SK-N-SH (cell line): Measurements from ENCODE around the gene PTPN14. TPM values are rescaled to one million over a fixed set of nuclear protein-coding genes. Genes with fewer than 3 reads are reported as not detected.

Source experiments
- CTCF ChIA-PET: fragments of 300-600, 350-600 bp; formaldehyde crosslinking; extraction: SDS; loops from one replicate; lab custom pipeline; 2021; lab: Yijun Ruan, JAX
- POLR2A ChIA-PET: fragments of 350-600 bp; sonication (Branson Sonifier 250); formaldehyde crosslinking; extraction: SDS; loops from one replicate; lab custom pipeline; 2020; ENCODE audit warnings: antibody characterized with exemption, inconsistent platforms; lab: Yijun Ruan, JAX
- DNase-seq: peaks from one replicate; pipeline ENCODE4 v3.0.0; 2012
- H2AFZ ChIP-seq: fragments of 200-600 bp; sonication (generic); 2 replicates; pipeline ENCODE4 v1.8.1; 2016; ENCODE audit warnings: antibody characterized with exemption, mild to moderate bottlenecking, low read depth
- H3F3A ChIP-seq: fragments of 200-600 bp; sonication (generic); replicated peaks from 2 replicates; pipeline ENCODE3; 2016; ENCODE audit warnings: antibody characterized with exemption, mild to moderate bottlenecking; ENCODE audit not compliant: insufficient read depth
- H3K27ac ChIP-seq, 2 experiments: fragments of 200-500 bp in 1 of 2; fragments of 200-600 bp in 1 of 2; sonication (Bioruptor generic) in 1 of 2; sonication (generic), shearing (Covaris generic) in 1 of 2; 2 replicates each; pipeline versions ENCODE4 v1.5.1 to v1.6.1; 2014 to 2016; ENCODE audit warnings: low read depth in 2 of 2, inconsistent platforms in 1 of 2, low read length in 1 of 2, mild to moderate bottlenecking in 1 of 2, mixed read lengths in 1 of 2
- H3K27me3 ChIP-seq: fragments of 200-600 bp; sonication (generic), shearing (Covaris generic); 2 replicates; pipeline ENCODE4 v1.6.1; 2016; ENCODE audit warnings: mixed run types; ENCODE audit not compliant: insufficient read depth
- H3K36me3 ChIP-seq, 2 experiments: fragments of 200-500 bp in 1 of 2; fragments of 200-600 bp in 1 of 2; sonication (Bioruptor generic) in 1 of 2; sonication (generic) in 1 of 2; replicated peaks in 1 of 2; 2 replicates each; pipeline versions ENCODE3 to v1.5.1; 2014 to 2016; ENCODE audit warnings: low read length in 1 of 2, mild to moderate bottlenecking in 1 of 2; ENCODE audit not compliant: insufficient read depth in 2 of 2, control insufficient read depth in 1 of 2
- H3K4me1 ChIP-seq, 2 experiments: fragments of 200-500 bp in 1 of 2; fragments of 200-600 bp in 1 of 2; sonication (Bioruptor generic) in 1 of 2; sonication (generic), shearing (Covaris generic) in 1 of 2; 2 replicates each; pipeline versions ENCODE4 v1.5.1 to v1.6.1; 2014 to 2016; ENCODE audit warnings: low read depth in 1 of 2, low read length in 1 of 2, mixed run types in 1 of 2; ENCODE audit not compliant: insufficient read depth in 2 of 2, control insufficient read depth in 1 of 2
- H3K4me2 ChIP-seq: fragments of 200-600 bp; sonication (generic), shearing (Covaris generic); 2 replicates; pipeline ENCODE4 v1.6.1; 2017; ENCODE audit warnings: mixed run types
- H3K4me3 ChIP-seq, 2 experiments: fragments of 200-500 bp in 1 of 2; fragments of 200-600 bp in 1 of 2; sonication (Bioruptor generic) in 1 of 2; sonication (generic), shearing (Covaris generic) in 1 of 2; 2 replicates each; pipeline versions ENCODE4 v1.5.1 to v1.8.1; 2014 to 2016; ENCODE audit warnings: low read depth in 2 of 2, inconsistent platforms in 1 of 2, low read length in 1 of 2, mild to moderate bottlenecking in 1 of 2, mixed read lengths in 1 of 2, moderate library complexity in 1 of 2
- H3K79me2 ChIP-seq: fragments of 200-600 bp; sonication (generic); 2 replicates; pipeline ENCODE4 v1.8.1; 2017; ENCODE audit warnings: mild to moderate bottlenecking; ENCODE audit not compliant: insufficient read depth
- H3K9ac ChIP-seq: fragments of 200-600 bp; sonication (generic); 2 replicates; pipeline ENCODE4 v1.6.1; 2017; ENCODE audit warnings: mixed run types
- H3K9me2 ChIP-seq: fragments of 200-600 bp; sonication (generic); 2 replicates; pipeline ENCODE4 v1.6.1; 2017; ENCODE audit warnings: mixed run types
- H3K9me3 ChIP-seq: fragments of 200-600 bp; sonication (generic); 2 replicates; pipeline ENCODE4 v1.6.1; 2017; ENCODE audit warnings: mixed run types, mild to moderate bottlenecking, moderate library complexity
- H4K20me1 ChIP-seq: fragments of 200-600 bp; sonication (generic); 2 replicates; pipeline ENCODE4 v1.6.1; 2017; ENCODE audit warnings: mild to moderate bottlenecking, mixed run types; ENCODE audit not compliant: insufficient read depth
- FOXJ3 ChIP-seq: sonication (generic); formaldehyde crosslinking; IDR thresholded peaks from 2 replicates; pipeline ENCODE4 v1.5.1; 2020; ENCODE audit warnings: mild to moderate bottlenecking, missing genetic modification reagents
- GABPA ChIP-seq: IDR thresholded peaks from 2 replicates; pipeline ENCODE4 v1.4.0; 2012; ENCODE audit warnings: low read depth, mild to moderate bottlenecking
- MEF2A ChIP-seq: IDR thresholded peaks from 2 replicates; pipeline ENCODE4 v1.4.0; 2012; ENCODE audit warnings: low read depth, borderline replicate concordance
- MXI1 ChIP-seq: IDR thresholded peaks from 2 replicates; pipeline ENCODE4 v1.6.1; 2012; ENCODE audit warnings: mild to moderate bottlenecking, low read depth, low read length, improper control_type of control experiment
- NFIC ChIP-seq: IDR thresholded peaks from 2 replicates; pipeline ENCODE4 v1.4.0; 2012; ENCODE audit warnings: borderline replicate concordance
- RFX5 ChIP-seq: IDR thresholded peaks from 2 replicates; pipeline ENCODE4 v1.6.1; 2012; ENCODE audit warnings: mild to moderate bottlenecking, improper control_type of control experiment, low read length
- SIN3A ChIP-seq: IDR thresholded peaks from 2 replicates; pipeline ENCODE4 v1.6.1; 2012; ENCODE audit warnings: low read depth, mild to moderate bottlenecking, low read length, moderate library complexity, borderline replicate concordance
- TCF12 ChIP-seq: IDR thresholded peaks from 2 replicates; pipeline ENCODE4 v1.4.0; 2012
- TEAD4 ChIP-seq: IDR thresholded peaks from 2 replicates; pipeline ENCODE4 v1.4.0; 2012; ENCODE audit warnings: mild to moderate bottlenecking, borderline replicate concordance; ENCODE audit not compliant: insufficient read depth
- YY1 ChIP-seq: IDR thresholded peaks from 2 replicates; pipeline ENCODE4 v1.4.0; 2012; ENCODE audit warnings: low read depth, mild to moderate bottlenecking
- whole genome bisulfite sequencing: methylation state at CpG from one replicate; pipeline ENCODE4 v1.1.6; 2017; ENCODE audit warnings: low lambda C conversion rate; 5-methylcytosine and 5-hydroxymethylcytosine counted together
- polyA plus RNA-seq, 3 experiments: library from polyadenylated mRNA; depleted of rRNA; stranded (reverse); fragments of >200 nt; gene quantifications; 2 replicates each; pipeline ENCODE4 v1.2.3, GENCODE V29; 2012
- TF ChIP-seq, protein P1 (sequence below): IDR thresholded peaks from 2 replicates; pipeline ENCODE4 v1.6.1; 2012; ENCODE audit warnings: mild to moderate bottlenecking, low read depth, low read length, moderate library complexity
- TF ChIP-seq, protein P2 (sequence below): IDR thresholded peaks from 2 replicates; pipeline ENCODE4; 2012
- TF ChIP-seq, protein P3 (sequence below): IDR thresholded peaks from 2 replicates; pipeline ENCODE4 v1.4.0; 2012; ENCODE audit warnings: low read depth
- TF ChIP-seq, protein P4 (sequence below): IDR thresholded peaks from 2 replicates; pipeline ENCODE4 v1.4.0; 2012; ENCODE audit warnings: low read depth, borderline replicate concordance

PTPN14 gene
- polyA plus RNA-seq, 1 of the 3 experiments (the other 2 are of a cell fraction) = 12.8 TPM

DNA sequence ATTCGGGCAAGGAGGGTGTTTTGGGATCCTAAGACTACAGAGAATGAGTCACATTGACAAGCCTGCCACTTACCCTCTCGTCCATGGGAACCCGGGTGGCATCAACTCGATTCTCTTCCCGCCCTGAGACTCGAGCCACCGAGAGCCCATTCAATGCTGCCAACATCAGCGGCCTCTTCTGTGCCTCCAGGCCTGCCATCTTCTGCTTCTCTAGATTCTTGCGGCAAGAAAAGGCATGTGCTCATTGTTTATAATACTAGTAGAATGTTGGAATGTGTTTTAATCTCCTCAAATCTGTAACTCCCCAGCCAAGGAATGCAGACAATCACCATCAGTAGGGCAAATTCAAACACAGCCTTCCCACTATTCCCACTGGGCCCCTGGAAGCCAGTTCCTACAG lies 173.5 kb downstream of the PTPN14 start:
- CTCF ChIA-PET = no interaction called here
- H3K79me2 ChIP-seq = peaks cover 61% of the 10 kb centered on the region
- H3K9ac ChIP-seq = no peak overlapping the region

DNA sequence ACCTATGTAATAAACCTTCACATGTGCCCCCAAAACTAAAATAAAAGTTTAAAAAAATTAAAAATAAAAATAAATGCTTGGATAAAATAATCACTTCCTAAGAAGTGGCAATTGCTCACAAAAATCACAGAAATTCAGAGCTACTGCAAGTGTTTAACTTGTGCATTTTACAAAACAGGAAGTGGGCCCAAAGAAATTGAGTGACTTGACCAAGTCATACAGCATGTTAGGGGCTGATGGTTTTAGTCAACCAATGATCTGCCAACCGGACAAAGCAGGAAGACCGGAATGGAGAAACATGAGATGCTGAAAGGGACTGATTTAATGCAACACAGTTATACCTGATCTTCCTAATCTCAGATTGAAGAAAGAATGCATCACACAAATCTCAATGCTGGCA lies 173.9 kb downstream of the PTPN14 start:
- ChIA-PET POLR2A (no interaction called here), CTCF (no interaction called here)
- peaks cover 14% of the 10 kb centered on the region for H3F3A ChIP-seq
- H3K4me2 ChIP-seq = no peak overlapping the region
- DNase-seq = no peak
- H4K20me1 ChIP-seq = peaks cover 6% of the 10 kb centered on the region; the same call in 1 of the 2 replicates
- peaks cover 0 to 5% of the 10 kb centered on the region in 2 experiments; a peak in 2 of 4 replicates for H3K4me1 ChIP-seq
- no peak for TF ChIP-seq MXI1
- TF ChIP-seq, protein P1, sequence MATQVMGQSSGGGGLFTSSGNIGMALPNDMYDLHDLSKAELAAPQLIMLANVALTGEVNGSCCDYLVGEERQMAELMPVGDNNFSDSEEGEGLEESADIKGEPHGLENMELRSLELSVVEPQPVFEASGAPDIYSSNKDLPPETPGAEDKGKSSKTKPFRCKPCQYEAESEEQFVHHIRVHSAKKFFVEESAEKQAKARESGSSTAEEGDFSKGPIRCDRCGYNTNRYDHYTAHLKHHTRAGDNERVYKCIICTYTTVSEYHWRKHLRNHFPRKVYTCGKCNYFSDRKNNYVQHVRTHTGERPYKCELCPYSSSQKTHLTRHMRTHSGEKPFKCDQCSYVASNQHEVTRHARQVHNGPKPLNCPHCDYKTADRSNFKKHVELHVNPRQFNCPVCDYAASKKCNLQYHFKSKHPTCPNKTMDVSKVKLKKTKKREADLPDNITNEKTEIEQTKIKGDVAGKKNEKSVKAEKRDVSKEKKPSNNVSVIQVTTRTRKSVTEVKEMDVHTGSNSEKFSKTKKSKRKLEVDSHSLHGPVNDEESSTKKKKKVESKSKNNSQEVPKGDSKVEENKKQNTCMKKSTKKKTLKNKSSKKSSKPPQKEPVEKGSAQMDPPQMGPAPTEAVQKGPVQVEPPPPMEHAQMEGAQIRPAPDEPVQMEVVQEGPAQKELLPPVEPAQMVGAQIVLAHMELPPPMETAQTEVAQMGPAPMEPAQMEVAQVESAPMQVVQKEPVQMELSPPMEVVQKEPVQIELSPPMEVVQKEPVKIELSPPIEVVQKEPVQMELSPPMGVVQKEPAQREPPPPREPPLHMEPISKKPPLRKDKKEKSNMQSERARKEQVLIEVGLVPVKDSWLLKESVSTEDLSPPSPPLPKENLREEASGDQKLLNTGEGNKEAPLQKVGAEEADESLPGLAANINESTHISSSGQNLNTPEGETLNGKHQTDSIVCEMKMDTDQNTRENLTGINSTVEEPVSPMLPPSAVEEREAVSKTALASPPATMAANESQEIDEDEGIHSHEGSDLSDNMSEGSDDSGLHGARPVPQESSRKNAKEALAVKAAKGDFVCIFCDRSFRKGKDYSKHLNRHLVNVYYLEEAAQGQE = no peak
- TF ChIP-seq SIN3A = no peak
- TF ChIP-seq, protein P2, sequence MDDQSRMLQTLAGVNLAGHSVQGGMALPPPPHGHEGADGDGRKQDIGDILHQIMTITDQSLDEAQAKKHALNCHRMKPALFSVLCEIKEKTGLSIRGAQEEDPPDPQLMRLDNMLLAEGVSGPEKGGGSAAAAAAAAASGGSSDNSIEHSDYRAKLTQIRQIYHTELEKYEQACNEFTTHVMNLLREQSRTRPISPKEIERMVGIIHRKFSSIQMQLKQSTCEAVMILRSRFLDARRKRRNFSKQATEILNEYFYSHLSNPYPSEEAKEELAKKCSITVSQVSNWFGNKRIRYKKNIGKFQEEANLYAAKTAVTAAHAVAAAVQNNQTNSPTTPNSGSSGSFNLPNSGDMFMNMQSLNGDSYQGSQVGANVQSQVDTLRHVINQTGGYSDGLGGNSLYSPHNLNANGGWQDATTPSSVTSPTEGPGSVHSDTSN = no peak
- TF ChIP-seq, protein P3, sequence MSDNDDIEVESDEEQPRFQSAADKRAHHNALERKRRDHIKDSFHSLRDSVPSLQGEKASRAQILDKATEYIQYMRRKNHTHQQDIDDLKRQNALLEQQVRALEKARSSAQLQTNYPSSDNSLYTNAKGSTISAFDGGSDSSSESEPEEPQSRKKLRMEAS = no peak
- no peak for TF ChIP-seq TCF12
- TF ChIP-seq MEF2A = no peak
- TF ChIP-seq, protein P4, sequence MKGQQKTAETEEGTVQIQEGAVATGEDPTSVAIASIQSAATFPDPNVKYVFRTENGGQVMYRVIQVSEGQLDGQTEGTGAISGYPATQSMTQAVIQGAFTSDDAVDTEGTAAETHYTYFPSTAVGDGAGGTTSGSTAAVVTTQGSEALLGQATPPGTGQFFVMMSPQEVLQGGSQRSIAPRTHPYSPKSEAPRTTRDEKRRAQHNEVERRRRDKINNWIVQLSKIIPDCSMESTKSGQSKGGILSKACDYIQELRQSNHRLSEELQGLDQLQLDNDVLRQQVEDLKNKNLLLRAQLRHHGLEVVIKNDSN = no peak
- TF ChIP-seq YY1 = no peak
- no peak for TF ChIP-seq FOXJ3 (CRISPR knock-in tag)
- no peak for TF ChIP-seq GABPA
- TF ChIP-seq RFX5 = no peak
- no peaks in the 10 kb centered on the region for H3K9me3 ChIP-seq
- H3K27ac ChIP-seq = peak overlapping the region; percentile 36 to 55; a peak in 3 of 4 replicates
- H3K79me2 ChIP-seq = peaks cover 61% of the 10 kb centered on the region
- no peaks in the 10 kb centered on the region for H3K9me2 ChIP-seq
- H3K27me3 ChIP-seq = no peaks in the 10 kb centered on the region
- H2AFZ ChIP-seq = no peak overlapping the region
- H3K9ac ChIP-seq = no peak overlapping the region
- peaks cover 50 to 77% of the 10 kb centered on the region in 2 experiments for H3K36me3 ChIP-seq
- 100% methylated on average over 2 of the region's 2 CpGs for WGBS
- H3K4me3 ChIP-seq = no peak overlapping the region

More for the DNA sequence above, 173.5 kb downstream of the PTPN14 start:
- H3K9me2 ChIP-seq = no peaks in the 10 kb centered on the region
- DNase-seq = no peak
- H3K4me1 ChIP-seq = peaks cover 0 to 5% of the 10 kb centered on the region in 2 experiments; a peak in 2 of 4 replicates
- no peak overlapping the region for H3K4me3 ChIP-seq
- peaks cover 14% of the 10 kb centered on the region for H3F3A ChIP-seq
- peaks cover 6% of the 10 kb centered on the region; the same call in 1 of the 2 replicates for H4K20me1 ChIP-seq
- H3K36me3 ChIP-seq = peaks cover 51 to 77% of the 10 kb centered on the region in 2 experiments
- H3K9me3 ChIP-seq = no peaks in the 10 kb centered on the region
- H2AFZ ChIP-seq = no peak overlapping the region
- WGBS = 91% methylated on average over 9 of the region's 9 CpGs
- peak overlapping the region; percentile 36 to 55; a peak in 3 of 4 replicates for H3K27ac ChIP-seq
- H3K27me3 ChIP-seq = no peaks in the 10 kb centered on the region
- POLR2A ChIA-PET = no interaction called here
- H3K4me2 ChIP-seq = no peak overlapping the region
- peak; percentile 30; the same call in 1 of the 2 replicates for TF ChIP-seq NFIC
- TF ChIP-seq TEAD4 = peak; percentile 39; the same call in 1 of the 2 replicates
- TF ChIP-seq FOXJ3 (CRISPR knock-in tag) = no peak
- TF ChIP-seq, all 33 proteins: peak for 2
